Measurements from ENCODE around the gene FAM107A.
"Not testable (repeated sequence)": the region's sequence is repeated elsewhere in the genome, so short reads cannot be mapped to it uniquely, and the experiment has no call there.

FAM107A gene

DNA sequence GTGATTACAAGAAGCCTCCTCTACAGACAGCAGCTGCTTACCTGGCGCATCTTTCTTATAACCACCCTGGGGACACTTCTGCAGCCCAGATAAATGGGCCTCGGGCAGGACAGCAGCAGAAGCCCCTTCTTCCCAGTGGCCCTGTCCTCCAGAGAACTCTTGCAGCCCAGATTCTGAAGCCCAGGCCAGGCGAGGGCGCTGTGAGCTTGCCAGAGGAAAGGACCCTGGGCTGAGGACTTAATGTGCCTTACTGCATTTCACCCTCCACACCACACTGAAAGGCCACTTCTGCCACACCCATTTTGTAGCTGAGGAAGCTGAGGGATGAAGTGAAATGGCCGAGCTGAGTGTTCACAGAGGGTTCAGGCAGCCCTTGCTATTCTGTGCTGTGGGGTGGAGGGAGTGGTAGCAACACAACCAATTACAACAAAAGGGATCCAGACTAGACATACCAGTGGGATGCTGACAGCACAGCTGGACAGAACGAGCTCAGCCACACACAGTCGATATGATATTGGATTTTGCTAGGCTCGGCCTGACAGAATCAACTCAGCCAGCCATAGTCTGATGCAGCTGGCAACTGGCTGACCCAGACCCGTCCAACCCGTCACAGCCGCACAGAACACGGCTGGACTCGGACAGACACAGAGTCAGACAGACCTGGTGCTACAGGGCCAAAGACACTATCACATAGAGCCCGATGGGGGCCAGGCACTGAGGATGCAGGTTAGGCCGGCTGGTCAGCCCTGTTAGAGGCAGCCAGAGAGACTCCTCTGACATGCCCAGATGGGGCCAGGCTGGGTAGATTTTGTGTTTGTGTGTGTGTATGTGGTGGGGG lies 47.5 kb downstream of the FAM107A start:
- H3K36me3 Mint-ChIP-seq (ENCODE audit: low read depth) = no peaks in the 10 kb centered on the region
- DNase-seq (ENCODE audit: low spot score) = no peak
- no peaks in the 10 kb centered on the region for H3K9me3 Mint-ChIP-seq
- peaks cover 5% of the 10 kb centered on the region for H3K4me1 Mint-ChIP-seq (ENCODE audit: low read depth)
- H3K27me3 Mint-ChIP-seq (ENCODE audit: low read depth) = peaks cover 2% of the 10 kb centered on the region
- no peak overlapping the region for H3K27ac Mint-ChIP-seq
- H3K4me3 Mint-ChIP-seq = no peak overlapping the region

DNA sequence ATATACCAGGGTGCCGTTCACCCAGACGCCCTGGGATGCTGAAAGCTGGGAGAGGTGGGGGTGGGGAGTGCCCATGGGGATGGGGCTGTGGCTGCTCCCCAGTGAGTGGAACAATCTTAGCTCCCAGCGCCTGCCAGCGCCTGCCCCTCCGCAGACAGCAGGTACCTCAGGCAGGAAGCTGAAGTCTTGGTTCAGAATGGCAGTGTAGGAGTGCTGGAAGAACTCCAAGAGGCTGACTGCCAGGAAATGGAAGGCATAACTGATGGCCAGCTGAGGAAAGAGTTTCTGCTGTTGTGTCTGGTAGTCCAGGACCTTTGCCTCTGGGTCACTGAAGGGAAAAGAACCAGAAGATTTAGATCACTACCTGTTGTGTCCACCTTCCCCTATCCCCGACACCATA lies 48.6 kb downstream of the FAM107A start:
- Mint-ChIP-seq H3K27ac (no peak overlapping the region), H3K36me3 (ENCODE audit: low read depth) (no peaks in the 10 kb centered on the region), H3K27me3 (ENCODE audit: low read depth) (no peaks in the 10 kb centered on the region), H3K4me1 (ENCODE audit: low read depth) (peaks cover 5% of the 10 kb centered on the region), H3K4me3 (no peak overlapping the region), H3K9me3 (no peaks in the 10 kb centered on the region)
- no peak for DNase-seq (ENCODE audit: low spot score)

DNA sequence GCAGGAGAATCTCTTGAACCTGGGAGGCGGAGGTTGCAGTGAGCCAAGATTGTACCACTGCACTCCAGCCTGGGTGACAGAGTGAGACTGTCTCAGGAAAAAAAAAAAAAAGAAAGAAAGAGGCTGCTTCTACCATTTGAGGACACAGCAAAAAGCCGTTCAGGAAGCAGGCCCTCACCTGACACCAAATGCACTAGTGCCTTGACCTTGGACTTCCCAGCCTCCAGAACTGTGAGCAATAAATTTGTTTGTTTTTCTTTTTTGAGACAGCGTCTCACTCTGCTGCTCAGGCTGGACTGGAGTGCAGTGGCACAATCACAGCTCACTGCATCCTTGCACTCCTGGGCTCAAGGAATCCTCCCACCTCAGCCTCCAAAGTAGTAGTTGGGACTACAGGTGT lies 49.8 kb downstream of the FAM107A start:
- not testable (repeated sequence) for H3K4me1 Mint-ChIP-seq (ENCODE audit: low read depth); DNase-seq (ENCODE audit: low spot score); H3K36me3 Mint-ChIP-seq (ENCODE audit: low read depth); H3K27ac Mint-ChIP-seq; H3K4me3 Mint-ChIP-seq; H3K27me3 Mint-ChIP-seq (ENCODE audit: low read depth); H3K9me3 Mint-ChIP-seq

DNA sequence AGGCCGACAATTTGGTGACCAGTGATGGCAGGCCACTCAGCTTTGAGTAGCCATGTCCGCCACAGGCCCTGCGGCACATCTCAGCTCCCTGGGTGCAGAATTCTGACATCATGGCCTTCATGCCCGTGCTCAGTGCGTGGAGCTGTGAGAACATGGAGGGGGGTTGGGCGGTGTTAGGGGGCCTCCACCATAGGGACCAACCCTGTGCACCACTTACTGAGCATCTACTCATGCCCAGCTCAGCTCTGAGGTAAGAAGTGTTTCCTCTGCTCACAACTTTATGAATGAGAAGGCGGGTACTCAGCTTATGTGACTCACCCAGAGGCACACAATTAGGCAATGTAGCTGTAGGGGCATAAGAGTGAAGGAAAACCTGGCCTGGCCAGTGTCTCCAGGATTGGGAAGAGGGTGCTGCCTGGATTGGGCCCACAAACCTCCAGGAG lies 50.7 kb downstream of the FAM107A start:
- Mint-ChIP-seq H3K36me3 (ENCODE audit: low read depth) (no peaks in the 10 kb centered on the region), H3K4me3 (no peak overlapping the region), H3K27ac (no peak overlapping the region), H3K9me3 (no peaks in the 10 kb centered on the region), H3K4me1 (ENCODE audit: low read depth) (no peaks in the 10 kb centered on the region), H3K27me3 (ENCODE audit: low read depth) (no peaks in the 10 kb centered on the region)
- DNase-seq (ENCODE audit: low spot score) = no peak

DNA sequence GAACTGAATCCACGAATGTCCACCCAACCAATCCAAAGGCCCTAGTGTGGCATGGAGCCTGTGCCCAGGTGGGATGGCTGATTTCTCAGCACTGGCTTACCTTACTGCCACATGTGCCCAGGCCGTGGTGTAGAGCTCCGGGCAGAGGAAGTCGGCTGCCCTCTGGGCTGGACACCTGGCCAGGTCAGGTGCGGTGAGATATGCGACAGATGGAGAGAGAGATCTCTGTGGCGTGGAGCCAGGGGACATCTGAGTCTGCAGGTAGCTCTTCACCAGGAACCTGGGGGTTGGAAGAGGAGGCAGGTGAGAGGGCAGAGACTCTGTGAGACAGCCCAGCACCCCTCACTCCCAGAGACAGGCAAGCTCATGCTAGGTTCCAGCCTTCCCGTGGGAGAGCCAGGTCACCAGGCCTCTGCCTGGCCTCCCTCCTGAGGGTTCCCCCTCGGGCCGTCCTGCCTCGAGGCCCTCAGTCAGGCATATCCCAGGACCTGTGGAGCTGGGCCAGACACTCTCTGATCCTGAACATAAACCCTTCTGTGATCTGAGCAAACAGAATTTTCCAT lies 52.8 kb downstream of the FAM107A start:
- peaks cover 2% of the 10 kb centered on the region for H3K27me3 Mint-ChIP-seq (ENCODE audit: low read depth)
- no peaks in the 10 kb centered on the region for H3K36me3 Mint-ChIP-seq (ENCODE audit: low read depth)
- H3K4me3 Mint-ChIP-seq = no peak overlapping the region
- no peak for DNase-seq (ENCODE audit: low spot score)
- no peaks in the 10 kb centered on the region for H3K4me1 Mint-ChIP-seq (ENCODE audit: low read depth)
- H3K27ac Mint-ChIP-seq = no peak overlapping the region
- H3K9me3 Mint-ChIP-seq = no peaks in the 10 kb centered on the region

DNA sequence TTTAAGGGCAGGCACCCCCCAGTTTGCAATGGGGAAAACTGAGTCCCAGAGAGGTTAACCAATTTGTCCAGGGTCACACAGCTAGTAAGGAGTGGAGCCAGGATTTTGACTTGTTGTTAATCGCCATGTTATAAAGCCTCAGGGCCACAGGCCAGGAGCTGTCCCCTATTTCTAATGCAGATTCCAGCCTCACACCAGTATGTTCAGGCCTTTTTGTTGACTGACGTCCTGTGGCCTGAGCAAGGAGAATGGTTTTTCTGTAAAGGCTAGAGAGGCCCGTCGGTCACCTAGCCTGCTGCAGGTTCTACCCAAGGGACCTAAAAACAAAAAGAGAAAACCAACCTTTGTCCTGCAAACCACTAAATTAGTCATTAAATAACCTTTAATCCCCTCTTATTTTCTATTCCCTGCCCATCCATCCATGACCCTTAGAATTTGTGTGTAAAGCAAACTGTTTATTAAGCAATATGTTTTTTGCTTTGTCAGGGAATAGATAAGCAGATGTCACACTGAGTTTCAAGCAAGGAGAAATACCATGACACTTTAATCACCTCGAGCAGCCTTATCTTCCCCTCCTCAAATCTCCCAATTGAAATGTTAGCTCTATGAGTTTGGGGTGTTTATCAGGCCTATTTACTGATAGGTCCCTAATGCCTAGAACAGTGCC lies 54.3 kb downstream of the FAM107A start:
- DNase-seq (ENCODE audit: low spot score) = no peak
- Mint-ChIP-seq H3K4me1 (ENCODE audit: low read depth) (no peaks in the 10 kb centered on the region), H3K36me3 (ENCODE audit: low read depth) (no peaks in the 10 kb centered on the region), H3K9me3 (no peaks in the 10 kb centered on the region), H3K4me3 (no peak overlapping the region), H3K27me3 (ENCODE audit: low read depth) (peaks cover 3% of the 10 kb centered on the region), H3K27ac (no peak overlapping the region)

DNA sequence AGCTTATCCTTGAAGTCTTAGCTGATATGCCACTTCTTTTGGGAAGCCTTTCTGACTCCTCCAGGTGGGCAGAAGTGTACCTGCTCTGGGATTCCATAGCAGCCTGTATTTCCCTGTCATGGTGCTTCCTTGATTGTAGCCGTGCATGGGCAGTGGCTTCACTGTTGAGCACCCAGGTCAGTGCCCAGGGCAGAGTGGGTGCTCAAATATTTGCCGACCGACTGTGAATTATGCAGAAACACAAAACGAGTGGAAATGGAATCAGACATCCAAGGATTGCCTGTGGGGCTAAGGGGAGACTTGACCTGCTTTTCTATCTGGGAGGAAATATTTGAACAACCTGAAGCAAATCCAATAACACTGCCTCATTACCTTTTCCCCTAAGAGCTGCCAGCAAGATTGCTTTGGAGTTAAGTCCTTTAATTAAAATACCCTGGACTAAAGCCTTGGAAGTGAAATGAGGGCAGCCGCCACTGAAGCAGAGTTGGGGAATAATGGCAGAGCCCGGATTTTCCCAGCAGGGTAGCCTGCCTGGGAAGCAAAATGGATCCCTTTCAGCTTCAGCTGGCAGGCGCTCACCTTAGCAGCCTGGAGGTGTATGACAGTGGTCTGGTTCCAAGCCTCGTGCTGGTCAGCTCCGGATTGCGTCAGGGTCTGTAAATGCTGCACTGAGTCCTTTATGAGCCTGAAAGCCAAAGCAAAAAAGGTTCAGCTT lies 55.1 kb downstream of the FAM107A start:
- no peaks in the 10 kb centered on the region for H3K9me3 Mint-ChIP-seq
- H3K36me3 Mint-ChIP-seq (ENCODE audit: low read depth) = no peaks in the 10 kb centered on the region
- H3K4me1 Mint-ChIP-seq (ENCODE audit: low read depth) = no peaks in the 10 kb centered on the region
- H3K4me3 Mint-ChIP-seq = no peak overlapping the region
- DNase-seq (ENCODE audit: low spot score) = no peak
- H3K27ac Mint-ChIP-seq = no peak overlapping the region
- H3K27me3 Mint-ChIP-seq (ENCODE audit: low read depth) = peaks cover 5% of the 10 kb centered on the region

DNA sequence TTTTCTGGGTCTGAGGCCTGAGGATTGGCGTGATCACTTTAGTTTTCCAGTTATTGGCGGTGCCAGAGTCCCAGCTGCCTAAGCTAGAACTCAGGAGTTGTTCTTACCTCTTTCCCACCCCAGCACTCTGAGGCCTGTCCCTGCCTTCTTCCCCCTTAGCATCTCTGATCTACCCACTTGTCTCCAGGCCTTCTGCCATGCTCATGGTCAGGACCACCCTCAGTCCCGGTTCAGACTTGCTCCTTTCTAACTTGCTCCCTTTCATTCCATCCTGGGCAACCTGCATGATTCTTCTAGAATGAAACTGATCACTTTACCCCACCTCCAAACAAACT lies 55.9 kb downstream of the FAM107A start:
- Mint-ChIP-seq H3K9me3 (no peaks in the 10 kb centered on the region), H3K4me1 (ENCODE audit: low read depth) (no peaks in the 10 kb centered on the region), H3K27me3 (ENCODE audit: low read depth) (peaks cover 5% of the 10 kb centered on the region), H3K27ac (peak overlapping the region; percentile 24), H3K36me3 (ENCODE audit: low read depth) (no peaks in the 10 kb centered on the region), H3K4me3 (no peak overlapping the region)
- no peak for DNase-seq (ENCODE audit: low spot score)

DNA sequence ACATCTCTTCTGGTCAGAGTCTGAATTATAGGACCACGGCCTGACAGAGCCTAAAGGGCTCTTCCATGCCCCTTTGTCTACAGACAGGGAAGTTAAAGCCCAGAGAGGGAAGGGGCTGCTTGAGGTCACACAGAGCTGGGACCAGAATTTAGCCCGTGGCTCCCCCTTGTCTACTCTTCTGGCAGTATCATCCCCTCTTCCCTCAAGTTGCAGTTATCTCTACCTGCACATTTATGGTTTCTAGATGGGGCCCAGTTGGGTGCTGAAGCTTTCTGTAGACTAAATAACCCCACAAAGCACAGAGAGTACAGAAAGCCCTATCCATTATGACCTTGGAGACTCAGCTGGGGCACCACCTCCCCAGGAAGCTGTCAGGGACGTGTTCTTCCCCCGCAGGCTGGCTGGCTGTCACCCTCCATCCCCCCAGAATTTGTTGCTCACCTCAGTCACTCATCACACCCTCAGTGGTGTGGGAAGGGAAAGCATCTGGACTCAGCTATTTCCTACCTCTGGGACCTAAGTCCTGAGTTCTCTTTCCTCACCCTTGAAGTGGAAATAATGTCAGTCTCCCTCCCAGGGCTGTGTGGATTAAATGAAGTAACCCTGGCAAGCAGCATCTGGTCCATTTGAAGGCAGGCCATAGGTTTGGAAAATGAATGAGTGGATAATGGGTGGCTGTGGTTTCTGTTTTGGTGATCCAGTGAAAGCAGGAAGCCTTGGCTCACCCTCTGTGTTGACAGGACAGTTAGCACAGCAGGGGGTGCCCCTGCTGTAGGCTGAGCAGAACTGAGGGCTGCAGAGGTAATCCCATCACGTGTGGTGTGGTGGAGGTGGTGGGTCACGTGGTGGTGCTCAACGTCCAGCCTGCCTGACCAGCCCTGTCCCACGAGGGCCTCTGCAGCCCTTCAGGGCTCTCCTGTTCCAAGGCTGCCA lies 56.5 kb downstream of the FAM107A start:
- Mint-ChIP-seq H3K4me1 (ENCODE audit: low read depth) (no peaks in the 10 kb centered on the region), H3K9me3 (no peaks in the 10 kb centered on the region), H3K36me3 (ENCODE audit: low read depth) (no peaks in the 10 kb centered on the region), H3K27ac (no peak overlapping the region), H3K27me3 (ENCODE audit: low read depth) (peaks cover 5% of the 10 kb centered on the region), H3K4me3 (no peak overlapping the region)
- no peak for DNase-seq (ENCODE audit: low spot score)

DNA sequence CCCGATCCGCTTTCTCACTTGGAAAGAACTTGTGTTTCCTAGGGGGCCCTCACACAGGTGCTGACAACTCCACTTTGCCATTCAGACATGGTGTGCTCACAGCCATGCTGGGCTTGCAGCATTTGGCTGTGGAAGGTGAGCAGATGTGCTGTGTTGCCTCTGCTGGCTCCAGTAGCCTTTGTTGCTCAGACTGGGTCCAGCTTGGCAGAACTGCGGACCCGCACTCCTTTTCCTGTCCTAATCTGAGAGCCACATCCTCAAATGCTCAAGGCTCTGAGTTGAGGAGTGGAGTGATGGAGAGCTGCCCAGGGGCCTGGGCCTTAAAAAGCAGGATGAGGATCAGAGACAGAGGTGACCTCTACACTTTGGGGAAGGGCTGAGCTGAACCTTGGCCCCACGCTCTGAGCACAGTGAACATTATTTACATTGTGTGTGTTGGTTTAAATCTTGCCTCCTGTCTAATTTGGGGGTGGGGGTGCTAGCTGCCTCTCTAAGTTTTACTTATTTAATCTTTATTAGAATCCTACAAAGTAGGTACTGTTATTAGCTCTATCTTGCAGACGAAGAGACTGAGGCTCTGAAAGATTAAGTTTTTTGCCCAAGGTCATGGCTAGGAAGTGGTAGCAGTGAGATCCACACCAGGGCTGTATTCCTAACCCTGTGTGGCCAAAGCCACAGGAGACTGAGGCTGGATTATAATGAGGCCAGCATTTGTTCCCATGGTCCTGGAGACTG lies 57.4 kb downstream of the FAM107A start:
- DNase-seq (ENCODE audit: low spot score) = no peak
- Mint-ChIP-seq H3K27ac (no peak overlapping the region), H3K36me3 (ENCODE audit: low read depth) (no peaks in the 10 kb centered on the region), H3K4me1 (ENCODE audit: low read depth) (no peaks in the 10 kb centered on the region), H3K9me3 (no peaks in the 10 kb centered on the region), H3K4me3 (no peak overlapping the region), H3K27me3 (ENCODE audit: low read depth) (peaks cover 5% of the 10 kb centered on the region)

DNA sequence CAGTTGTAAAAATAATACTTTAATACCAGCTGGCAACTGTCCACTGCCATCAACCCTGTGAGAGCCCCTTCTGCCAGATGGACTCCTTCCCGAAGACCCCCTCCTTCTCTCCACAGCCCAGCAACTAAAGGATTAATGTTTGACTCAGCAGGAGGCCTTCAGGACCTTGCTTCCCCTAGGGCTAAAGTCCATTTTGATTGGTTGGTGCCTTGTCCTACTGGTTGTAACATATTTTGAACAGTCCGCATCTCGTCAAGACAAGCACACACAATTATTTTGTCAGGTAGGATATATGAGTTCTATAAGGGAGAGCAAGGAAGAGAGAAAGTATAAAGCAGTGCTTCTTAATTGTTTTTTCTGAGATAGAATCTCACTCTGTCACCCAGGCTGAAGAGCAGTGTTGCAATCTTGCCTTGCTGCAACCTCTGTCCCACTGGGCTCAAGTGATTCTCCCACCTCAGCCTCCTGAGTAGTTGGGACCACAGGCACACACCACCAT lies 58.9 kb downstream of the FAM107A start:
- H3K4me3 Mint-ChIP-seq = no peak overlapping the region
- H3K27ac Mint-ChIP-seq = no peak overlapping the region
- peaks cover 7% of the 10 kb centered on the region for H3K27me3 Mint-ChIP-seq (ENCODE audit: low read depth)
- H3K36me3 Mint-ChIP-seq (ENCODE audit: low read depth) = no peaks in the 10 kb centered on the region
- no peaks in the 10 kb centered on the region for H3K9me3 Mint-ChIP-seq
- no peaks in the 10 kb centered on the region for H3K4me1 Mint-ChIP-seq (ENCODE audit: low read depth)
- no peak for DNase-seq (ENCODE audit: low spot score)

DNA sequence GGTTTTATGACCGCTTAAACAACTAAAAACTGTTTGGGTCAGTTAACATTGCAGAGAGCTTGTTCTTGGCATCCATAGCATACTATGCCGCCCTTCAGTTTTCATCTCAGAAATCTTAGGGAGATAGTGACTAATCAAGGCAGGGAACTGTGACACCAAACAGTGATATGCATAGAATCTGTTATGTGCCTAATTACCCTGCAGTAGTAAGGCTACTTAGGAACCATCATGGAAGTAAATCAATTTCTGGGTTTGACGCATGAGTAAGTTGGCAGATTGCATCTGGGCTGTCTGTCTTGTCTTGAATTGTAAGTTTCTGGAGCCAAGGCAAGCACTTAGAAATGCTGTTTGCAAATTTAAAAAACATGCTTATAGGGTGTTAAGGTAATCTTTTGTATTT lies 62.8 kb downstream of the FAM107A start:
- DNase-seq (ENCODE audit: low spot score) = no peak
- no peaks in the 10 kb centered on the region for H3K36me3 Mint-ChIP-seq (ENCODE audit: low read depth)
- no peaks in the 10 kb centered on the region for H3K4me1 Mint-ChIP-seq (ENCODE audit: low read depth)
- H3K27ac Mint-ChIP-seq = no peak overlapping the region
- H3K27me3 Mint-ChIP-seq (ENCODE audit: low read depth) = peaks cover 5% of the 10 kb centered on the region
- no peaks in the 10 kb centered on the region for H3K9me3 Mint-ChIP-seq
- H3K4me3 Mint-ChIP-seq = no peak overlapping the region
